SK-N-SH treated with all-trans-retinoic acid at 6 μM for 48 hours (cell line): ENCODE measurements around the gene ARHGEF11.

Experiments
- ISL1 ChIP-seq: fragments of 250-450 bp; sonication (Bioruptor Pico); IDR thresholded peaks from 2 replicates; pipeline ENCODE4 v2.1.2; 2022; ENCODE audit warnings: mild to moderate bottlenecking, moderate library complexity
- ZC3H10 ChIP-seq: fragments of 250-450 bp; sonication (Bioruptor Pico); IDR thresholded peaks from 2 replicates; pipeline ENCODE4 v1.5.1; 2021; ENCODE audit warnings: mild to moderate bottlenecking, moderate library complexity
- ZNF70 ChIP-seq: fragments of 450-650 bp; formaldehyde crosslinking; IDR thresholded peaks from 2 replicates; pipeline ENCODE4 v1.5.0; 2020; ENCODE audit warnings: mild to moderate bottlenecking, moderate library complexity
- TF ChIP-seq, protein P1 (sequence below): fragments of 250-450 bp; sonication (Bioruptor Pico); IDR thresholded peaks from 2 replicates; pipeline ENCODE4 v1.8.0; 2020; ENCODE audit warnings: mild to moderate bottlenecking, moderate library complexity, borderline replicate concordance
- TF ChIP-seq, protein P2 (sequence below): fragments of 250-450 bp; sonication (Bioruptor Pico); IDR thresholded peaks from 2 replicates; pipeline ENCODE4 v1.5.1; 2020; ENCODE audit warnings: low read depth, mild to moderate bottlenecking, moderate library complexity
- TF ChIP-seq, protein P3 (sequence below): fragments of 250-450 bp; sonication (Bioruptor Pico); IDR thresholded peaks from 2 replicates; pipeline ENCODE4 v1.5.0; 2020; ENCODE audit warnings: mild to moderate bottlenecking, moderate library complexity

DNA sequence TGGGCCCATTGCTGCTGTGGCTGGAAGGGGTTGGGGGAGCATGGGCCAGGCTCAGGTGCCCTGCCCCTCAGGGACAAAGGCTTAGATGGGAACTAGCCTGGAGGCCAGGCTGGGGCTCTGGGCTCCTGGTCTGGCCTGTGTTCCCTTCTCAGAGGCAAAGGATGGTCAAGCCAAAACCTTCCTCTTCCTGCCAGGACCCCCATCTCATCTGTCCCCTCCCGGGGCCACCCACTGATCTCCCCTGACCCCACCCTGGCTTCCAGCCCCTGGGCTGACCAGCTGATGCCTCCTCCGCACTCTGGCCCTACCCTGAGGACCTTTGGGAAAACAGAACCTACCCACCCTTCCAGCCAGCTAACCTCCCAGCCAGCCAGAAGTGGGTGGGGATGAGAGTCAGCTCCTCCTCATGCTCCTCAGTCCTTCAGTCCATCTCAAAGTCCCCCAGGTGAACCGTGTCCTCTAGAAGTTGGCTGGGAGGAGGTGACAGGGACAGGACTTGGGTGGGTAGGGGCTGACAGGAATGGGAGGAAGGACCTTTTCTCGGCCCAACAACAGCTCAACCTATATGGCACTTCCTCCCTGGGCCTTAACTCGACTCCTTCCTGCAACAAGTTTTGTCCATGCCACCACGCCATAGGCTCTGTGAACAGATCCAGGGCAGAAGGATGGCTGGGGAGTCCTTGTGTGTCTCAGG, 144.5 kb downstream of the ARHGEF11 start:
- TF ChIP-seq ISL1 (CRISPR knock-in tag) (no peak), ZC3H10 (no peak), ZNF70 (CRISPR knock-in tag) (no peak)
- TF ChIP-seq, protein P1, sequence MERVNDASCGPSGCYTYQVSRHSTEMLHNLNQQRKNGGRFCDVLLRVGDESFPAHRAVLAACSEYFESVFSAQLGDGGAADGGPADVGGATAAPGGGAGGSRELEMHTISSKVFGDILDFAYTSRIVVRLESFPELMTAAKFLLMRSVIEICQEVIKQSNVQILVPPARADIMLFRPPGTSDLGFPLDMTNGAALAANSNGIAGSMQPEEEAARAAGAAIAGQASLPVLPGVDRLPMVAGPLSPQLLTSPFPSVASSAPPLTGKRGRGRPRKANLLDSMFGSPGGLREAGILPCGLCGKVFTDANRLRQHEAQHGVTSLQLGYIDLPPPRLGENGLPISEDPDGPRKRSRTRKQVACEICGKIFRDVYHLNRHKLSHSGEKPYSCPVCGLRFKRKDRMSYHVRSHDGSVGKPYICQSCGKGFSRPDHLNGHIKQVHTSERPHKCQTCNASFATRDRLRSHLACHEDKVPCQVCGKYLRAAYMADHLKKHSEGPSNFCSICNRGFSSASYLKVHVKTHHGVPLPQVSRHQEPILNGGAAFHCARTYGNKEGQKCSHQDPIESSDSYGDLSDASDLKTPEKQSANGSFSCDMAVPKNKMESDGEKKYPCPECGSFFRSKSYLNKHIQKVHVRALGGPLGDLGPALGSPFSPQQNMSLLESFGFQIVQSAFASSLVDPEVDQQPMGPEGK (CRISPR knock-in tag) = no peak
- TF ChIP-seq, protein P2, sequence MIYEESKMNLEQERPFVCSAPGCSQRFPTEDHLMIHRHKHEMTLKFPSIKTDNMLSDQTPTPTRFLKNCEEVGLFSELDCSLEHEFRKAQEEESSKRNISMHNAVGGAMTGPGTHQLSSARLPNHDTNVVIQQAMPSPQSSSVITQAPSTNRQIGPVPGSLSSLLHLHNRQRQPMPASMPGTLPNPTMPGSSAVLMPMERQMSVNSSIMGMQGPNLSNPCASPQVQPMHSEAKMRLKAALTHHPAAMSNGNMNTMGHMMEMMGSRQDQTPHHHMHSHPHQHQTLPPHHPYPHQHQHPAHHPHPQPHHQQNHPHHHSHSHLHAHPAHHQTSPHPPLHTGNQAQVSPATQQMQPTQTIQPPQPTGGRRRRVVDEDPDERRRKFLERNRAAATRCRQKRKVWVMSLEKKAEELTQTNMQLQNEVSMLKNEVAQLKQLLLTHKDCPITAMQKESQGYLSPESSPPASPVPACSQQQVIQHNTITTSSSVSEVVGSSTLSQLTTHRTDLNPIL (CRISPR knock-in tag) = no peak
- TF ChIP-seq, protein P3, sequence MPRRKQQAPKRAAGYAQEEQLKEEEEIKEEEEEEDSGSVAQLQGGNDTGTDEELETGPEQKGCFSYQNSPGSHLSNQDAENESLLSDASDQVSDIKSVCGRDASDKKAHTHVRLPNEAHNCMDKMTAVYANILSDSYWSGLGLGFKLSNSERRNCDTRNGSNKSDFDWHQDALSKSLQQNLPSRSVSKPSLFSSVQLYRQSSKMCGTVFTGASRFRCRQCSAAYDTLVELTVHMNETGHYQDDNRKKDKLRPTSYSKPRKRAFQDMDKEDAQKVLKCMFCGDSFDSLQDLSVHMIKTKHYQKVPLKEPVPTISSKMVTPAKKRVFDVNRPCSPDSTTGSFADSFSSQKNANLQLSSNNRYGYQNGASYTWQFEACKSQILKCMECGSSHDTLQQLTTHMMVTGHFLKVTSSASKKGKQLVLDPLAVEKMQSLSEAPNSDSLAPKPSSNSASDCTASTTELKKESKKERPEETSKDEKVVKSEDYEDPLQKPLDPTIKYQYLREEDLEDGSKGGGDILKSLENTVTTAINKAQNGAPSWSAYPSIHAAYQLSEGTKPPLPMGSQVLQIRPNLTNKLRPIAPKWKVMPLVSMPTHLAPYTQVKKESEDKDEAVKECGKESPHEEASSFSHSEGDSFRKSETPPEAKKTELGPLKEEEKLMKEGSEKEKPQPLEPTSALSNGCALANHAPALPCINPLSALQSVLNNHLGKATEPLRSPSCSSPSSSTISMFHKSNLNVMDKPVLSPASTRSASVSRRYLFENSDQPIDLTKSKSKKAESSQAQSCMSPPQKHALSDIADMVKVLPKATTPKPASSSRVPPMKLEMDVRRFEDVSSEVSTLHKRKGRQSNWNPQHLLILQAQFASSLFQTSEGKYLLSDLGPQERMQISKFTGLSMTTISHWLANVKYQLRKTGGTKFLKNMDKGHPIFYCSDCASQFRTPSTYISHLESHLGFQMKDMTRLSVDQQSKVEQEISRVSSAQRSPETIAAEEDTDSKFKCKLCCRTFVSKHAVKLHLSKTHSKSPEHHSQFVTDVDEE (CRISPR knock-in tag) = no peak
